HepG2 (cell line): ENCODE data around the gene RCOR3. TPM values are rescaled to one million over a fixed set of nuclear protein-coding genes. Genes with fewer than 3 reads are reported as not detected.

ENCODE experiments used
- ATAC-seq: fragments of 200-7000 bp; cut with Tn5 transposase; 3 replicates; pipeline ENCODE4 v1.9.1; 2020; ENCODE audit warnings: mild to moderate bottlenecking, moderate library complexity
- BruUV-seq: library from RNA; stranded (reverse); fragments of 400-500 nt; replicated peaks from 2 replicates; lab custom pipeline; 2021; lab: Mats Ljungman, UMichigan
- CTCF ChIA-PET: fragments of 300-600 bp; formaldehyde crosslinking; extraction: SDS; loops from one replicate; lab custom pipeline; 2021; ENCODE audit warnings: low total read pairs, inconsistent platforms, low intra/inter-chr PET ratio; lab: Yijun Ruan, JAX
- POLR2A ChIA-PET: fragments of 350-600 bp; sonication (Branson Sonifier 250); formaldehyde crosslinking; loops from one replicate; lab custom pipeline; 2020; ENCODE audit warnings: antibody characterized with exemption, inconsistent platforms; lab: Yijun Ruan, JAX
- DNase-seq: peaks from one replicate; pipeline ENCODE4 v3.0.0-alpha.2; 2015; ENCODE audit warnings: low spot score
- FAIRE-seq: peaks from 3 replicates; lab custom pipeline; 2011; peaks lifted over from hg19 to GRCh38; lab: Jason Lieb, UNC
- H2AFZ ChIP-seq: one replicate; pipeline ENCODE4 v1.6.1; 2011; ENCODE audit warnings: low read length, inconsistent platforms
- H3K27ac ChIP-seq: fragments of 300-600 bp; 3 replicates; pipeline ENCODE4 v1.8.0; 2011; ENCODE audit warnings: mixed run types, mild to moderate bottlenecking, mixed read lengths, low read length, inconsistent platforms; ENCODE audit not compliant: insufficient read depth; ENCODE audit errors: extremely low read length
- H3K27me3 ChIP-seq, 2 experiments: fragments of 200-600 bp in 1 of 2; 2 replicates in 1 of 2; 3 replicates in 1 of 2; pipeline versions ENCODE4 v1.6.0 to v1.8.0; 2011; ENCODE audit warnings: low read length in 2 of 2, mild to moderate bottlenecking in 2 of 2, moderate library complexity in 2 of 2, inconsistent platforms in 1 of 2; ENCODE audit not compliant: insufficient read depth in 2 of 2, control insufficient read depth in 1 of 2
- H3K36me3 ChIP-seq, 2 experiments: fragments of 200-600 bp in 1 of 2; replicated peaks in 1 of 2; 2 replicates in 1 of 2; 3 replicates in 1 of 2; pipeline versions ENCODE4 v1.5.1 to v1.8.0; 2011; ENCODE audit warnings: low read length in 2 of 2, inconsistent platforms in 1 of 2; ENCODE audit not compliant: insufficient read depth in 2 of 2, control insufficient read depth in 1 of 2
- H3K4me1 ChIP-seq: 2 replicates; pipeline ENCODE4 v1.5.1; 2012; ENCODE audit warnings: low read length, inconsistent platforms; ENCODE audit not compliant: insufficient read depth
- H3K4me2 ChIP-seq: 2 replicates; pipeline ENCODE4 v1.6.0; 2011; ENCODE audit warnings: low read depth, low read length, inconsistent platforms
- H3K4me3 ChIP-seq, 3 experiments: fragments of 200-600 bp in 1 of 3; sonication (generic), shearing (Covaris generic) in 1 of 3; replicated peaks in 1 of 3; 2 replicates each; pipeline ENCODE4 v1.5.1; 2011 to 2016; ENCODE audit warnings: low read length in 3 of 3, inconsistent platforms in 2 of 3, low read depth in 2 of 3, mild to moderate bottlenecking in 2 of 3, control low read depth in 1 of 3, mixed read lengths in 1 of 3; ENCODE audit not compliant: insufficient read depth in 1 of 3
- H3K79me2 ChIP-seq: one replicate; pipeline ENCODE4 v1.6.1; 2011; ENCODE audit warnings: low read length, inconsistent platforms; ENCODE audit not compliant: insufficient read depth
- H3K9ac ChIP-seq: 2 replicates; pipeline ENCODE4 v1.6.0; 2011; ENCODE audit warnings: mild to moderate bottlenecking, low read depth, low read length, inconsistent platforms; ENCODE audit not compliant: insufficient read depth
- H3K9me3 ChIP-seq: 2 replicates; pipeline ENCODE4 v1.5.1; 2012; ENCODE audit warnings: mild to moderate bottlenecking, low read length
- H4K20me1 ChIP-seq: 2 replicates; pipeline ENCODE4 v1.6.0; 2011; ENCODE audit warnings: inconsistent platforms, mild to moderate bottlenecking, low read length, moderate library complexity; ENCODE audit not compliant: insufficient read depth
- CC2D1A ChIP-seq: sonication (generic); formaldehyde crosslinking; IDR thresholded peaks from 2 replicates; pipeline ENCODE4 v1.8.1; 2023; ENCODE audit warnings: mild to moderate bottlenecking, missing genetic modification reagents
- FLYWCH1 ChIP-seq: sonication (generic); formaldehyde crosslinking; IDR thresholded peaks from 2 replicates; pipeline ENCODE4 v1.8.1; 2023; ENCODE audit warnings: mild to moderate bottlenecking, missing genetic modification reagents
- HNF4A ChIP-seq: sonication (generic); formaldehyde crosslinking; IDR thresholded peaks from 2 replicates; pipeline ENCODE4 v1.4.0; 2020; ENCODE audit warnings: missing genetic modification reagents
- JARID2 ChIP-seq: sonication (generic); formaldehyde crosslinking; IDR thresholded peaks from 2 replicates; pipeline ENCODE4 v1.8.1; 2023; ENCODE audit warnings: missing genetic modification reagents, inconsistent platforms; ENCODE audit not compliant: insufficient replicate concordance
- POLR2AphosphoS5 ChIP-seq: IDR thresholded peaks from 2 replicates; pipeline ENCODE4 v1.6.1; 2012; ENCODE audit warnings: low read depth, low read length
- SNAPC2 ChIP-seq: sonication (generic); formaldehyde crosslinking; IDR thresholded peaks from 2 replicates; pipeline ENCODE4 v1.8.1; 2022; ENCODE audit warnings: mild to moderate bottlenecking, missing genetic modification reagents
- SRSF1 ChIP-seq: fragments of 200-400 bp; formaldehyde crosslinking; optimal IDR thresholded peaks from 2 replicates; pipeline ENCODE3; 2017; ENCODE audit warnings: mild to moderate bottlenecking, low read depth, low read length, moderate library complexity
- TMF1 ChIP-seq: sonication (generic); formaldehyde crosslinking; IDR thresholded peaks from 2 replicates; pipeline ENCODE4 v1.8.1; 2022; ENCODE audit warnings: low read depth, missing genetic modification reagents
- ZFP36 ChIP-seq: fragments of 150-350 bp; IDR thresholded peaks from 2 replicates; pipeline ENCODE4 v1.6.1; 2018; ENCODE audit warnings: borderline replicate concordance, low read length, low read depth; ENCODE audit not compliant: partially characterized antibody
- ZFP36L2 ChIP-seq: sonication (generic); formaldehyde crosslinking; IDR thresholded peaks from 2 replicates; pipeline ENCODE4 v1.4.0; 2020; ENCODE audit warnings: missing genetic modification reagents
- ZNF12 ChIP-seq: sonication (generic); formaldehyde crosslinking; IDR thresholded peaks from 2 replicates; pipeline ENCODE4 v1.5.0; 2020; ENCODE audit warnings: missing genetic modification reagents
- ZNF124 ChIP-seq: sonication (generic); formaldehyde crosslinking; IDR thresholded peaks from 2 replicates; pipeline ENCODE4 v1.4.0; 2020; ENCODE audit warnings: missing genetic modification reagents
- ZNF33A ChIP-seq: sonication (generic); formaldehyde crosslinking; IDR thresholded peaks from 2 replicates; pipeline ENCODE4 v1.5.1; 2020; ENCODE audit warnings: missing genetic modification reagents, mild to moderate bottlenecking, moderate library complexity, borderline replicate concordance
- ZNF558 ChIP-seq: sonication (generic); formaldehyde crosslinking; IDR thresholded peaks from 2 replicates; pipeline ENCODE4 v1.9.0; 2022; ENCODE audit warnings: mild to moderate bottlenecking, missing genetic modification reagents, borderline replicate concordance
- ZNF562 ChIP-seq: sonication (generic); formaldehyde crosslinking; IDR thresholded peaks from 2 replicates; pipeline ENCODE4 v1.8.0; 2022; ENCODE audit warnings: missing genetic modification reagents, borderline replicate concordance
- ZNF75D ChIP-seq: sonication (generic); formaldehyde crosslinking; IDR thresholded peaks from 2 replicates; pipeline ENCODE4 v1.8.1; 2023; ENCODE audit warnings: missing genetic modification reagents, mild to moderate bottlenecking, borderline replicate concordance
- ZNF839 ChIP-seq: sonication (generic); formaldehyde crosslinking; IDR thresholded peaks from 2 replicates; pipeline ENCODE4 v1.4.0; 2020; ENCODE audit warnings: missing genetic modification reagents, mild to moderate bottlenecking, borderline replicate concordance
- WGBS: methylation state at CpG from one replicate; pipeline ENCODE4 v1.1.6; 2017; ENCODE audit warnings: low lambda C conversion rate; 5-methylcytosine and 5-hydroxymethylcytosine counted together
- in situ Hi-C: cut with HindIII; loops from 2 replicates; pipeline ENCODE4 v1.10.0; 2017; ENCODE audit warnings: low pct_unique_long_range_greater_than_20kb; ENCODE audit not compliant: extremely low pct_ligation_motif_present
- intact Hi-C: fragments of 100-400 bp; cut with micrococcal nuclease; formaldehyde crosslinking; loops from one replicate; pipeline ENCODE4 v1.10.0; 2022; ENCODE audit not compliant: unreplicated experiment
- polyA plus RNA-seq, 8 experiments: library from polyadenylated mRNA; depleted of rRNA in 3 of 8; stranded (reverse) in 7 of 8; unstranded in 1 of 8; fragments of >200 nt; fragmentation: Illumina TruSeq in 4 of 8; extraction: Trizol in 4 of 8; gene quantifications; 2 replicates each; pipeline versions ENCODE4 v1.2.1 to v1.2.3, GENCODE V29; 2011 to 2016; ENCODE audit warnings: low read depth in 4 of 8, missing spikeins in 1 of 8, mixed read lengths in 1 of 8; ENCODE audit not compliant: insufficient read depth in 1 of 8
- total RNA-seq, 5 experiments: library from RNA; depleted of rRNA; stranded (reverse); fragments of >200 nt; fragmentation: Illumina TruSeq; extraction: Trizol; gene quantifications; 2 replicates each; pipeline ENCODE4 v1.2.3, GENCODE V29; 2016; ENCODE audit warnings: low read depth in 1 of 5
- TF ChIP-seq, protein P1 (sequence below): sonication (generic); formaldehyde crosslinking; IDR thresholded peaks from 2 replicates; pipeline ENCODE4 v1.8.1; 2023; ENCODE audit warnings: mild to moderate bottlenecking, missing genetic modification reagents
- TF ChIP-seq, protein P2 (sequence below): sonication (generic); formaldehyde crosslinking; IDR thresholded peaks from 2 replicates; pipeline ENCODE4 v1.4.0; 2020; ENCODE audit warnings: missing genetic modification reagents
- TF ChIP-seq, protein P3 (sequence below): IDR thresholded peaks from 2 replicates; pipeline ENCODE4 v1.6.1; 2018; ENCODE audit warnings: missing genetic modification reagents

The RCOR3 gene
- total and polyA plus RNA-seq, 2 of the 13 experiments (the other 11 are each of a cell fraction or from before 2014, with no cell fraction given) = 16.8 to 31.6 TPM

DNA sequence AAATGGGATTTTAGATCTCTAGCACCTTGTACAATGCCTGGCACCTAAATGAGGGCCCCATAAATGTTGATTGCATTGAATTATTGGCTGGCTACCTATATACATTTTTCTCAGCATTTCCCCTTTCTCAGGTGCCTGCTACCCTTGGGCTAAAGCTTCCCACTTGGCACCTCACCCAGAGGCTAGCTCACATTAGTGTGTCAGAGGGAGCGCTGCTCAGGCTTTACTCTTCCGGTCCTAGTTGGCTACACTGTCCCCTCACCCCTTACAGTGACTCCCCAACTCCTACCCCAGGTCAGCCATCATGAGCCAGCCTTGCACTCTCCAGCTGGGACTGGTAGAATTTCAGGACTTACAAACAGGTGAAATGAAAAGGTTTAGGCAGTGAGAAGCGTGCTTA, 77.0 kb downstream of the RCOR3 start:
- Histone ChIP-seq H3K4me1 (no peaks in the 10 kb centered on the region), H4K20me1 (no peaks in the 10 kb centered on the region), H3K79me2 (no peaks in the 10 kb centered on the region), H3K9ac (no peak overlapping the region), H3K27me3 (no peaks in the 10 kb centered on the region), H3K27ac (no peak overlapping the region), H3K4me2 (no peak overlapping the region), H2AFZ (no peak overlapping the region), H3K9me3 (no peaks in the 10 kb centered on the region), H3K4me3 (no peak overlapping the region), H3K36me3 (no peaks in the 10 kb centered on the region)
- ChIA-PET CTCF (no interaction called here), POLR2A (no interaction called here)
- WGBS = 77% methylated on average over 3 of the region's 3 CpGs
- FAIRE-seq (no peak), DNase-seq (no peak), ATAC-seq (no peak)
- intact Hi-C loops (no loop called here), in situ Hi-C loops (no loop called here)
- TF ChIP-seq, protein P1, sequence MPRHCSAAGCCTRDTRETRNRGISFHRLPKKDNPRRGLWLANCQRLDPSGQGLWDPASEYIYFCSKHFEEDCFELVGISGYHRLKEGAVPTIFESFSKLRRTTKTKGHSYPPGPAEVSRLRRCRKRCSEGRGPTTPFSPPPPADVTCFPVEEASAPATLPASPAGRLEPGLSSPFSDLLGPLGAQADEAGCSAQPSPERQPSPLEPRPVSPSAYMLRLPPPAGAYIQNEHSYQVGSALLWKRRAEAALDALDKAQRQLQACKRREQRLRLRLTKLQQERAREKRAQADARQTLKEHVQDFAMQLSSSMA (CRISPR knock-in tag) = no peak
- TF ChIP-seq SNAPC2 (CRISPR knock-in tag) (no peak), TMF1 (CRISPR knock-in tag) (no peak), ZNF124 (no peak), ZNF562 (CRISPR knock-in tag) (no peak), JARID2 (no peak), FLYWCH1 (CRISPR knock-in tag) (no peak), ZNF33A (CRISPR knock-in tag) (no peak), ZFP36L2 (CRISPR knock-in tag) (no peak), ZNF12 (CRISPR knock-in tag) (no peak), POLR2AphosphoS5 (no peak), HNF4A (CRISPR knock-in tag) (no peak), SRSF1 (no peak), CC2D1A (no peak), ZNF558 (CRISPR knock-in tag) (no peak), ZNF839 (CRISPR knock-in tag) (no peak), ZNF75D (no peak), ZFP36 (no peak)
- TF ChIP-seq, protein P2, sequence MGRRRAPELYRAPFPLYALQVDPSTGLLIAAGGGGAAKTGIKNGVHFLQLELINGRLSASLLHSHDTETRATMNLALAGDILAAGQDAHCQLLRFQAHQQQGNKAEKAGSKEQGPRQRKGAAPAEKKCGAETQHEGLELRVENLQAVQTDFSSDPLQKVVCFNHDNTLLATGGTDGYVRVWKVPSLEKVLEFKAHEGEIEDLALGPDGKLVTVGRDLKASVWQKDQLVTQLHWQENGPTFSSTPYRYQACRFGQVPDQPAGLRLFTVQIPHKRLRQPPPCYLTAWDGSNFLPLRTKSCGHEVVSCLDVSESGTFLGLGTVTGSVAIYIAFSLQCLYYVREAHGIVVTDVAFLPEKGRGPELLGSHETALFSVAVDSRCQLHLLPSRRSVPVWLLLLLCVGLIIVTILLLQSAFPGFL = no peak
- TF ChIP-seq, protein P3, sequence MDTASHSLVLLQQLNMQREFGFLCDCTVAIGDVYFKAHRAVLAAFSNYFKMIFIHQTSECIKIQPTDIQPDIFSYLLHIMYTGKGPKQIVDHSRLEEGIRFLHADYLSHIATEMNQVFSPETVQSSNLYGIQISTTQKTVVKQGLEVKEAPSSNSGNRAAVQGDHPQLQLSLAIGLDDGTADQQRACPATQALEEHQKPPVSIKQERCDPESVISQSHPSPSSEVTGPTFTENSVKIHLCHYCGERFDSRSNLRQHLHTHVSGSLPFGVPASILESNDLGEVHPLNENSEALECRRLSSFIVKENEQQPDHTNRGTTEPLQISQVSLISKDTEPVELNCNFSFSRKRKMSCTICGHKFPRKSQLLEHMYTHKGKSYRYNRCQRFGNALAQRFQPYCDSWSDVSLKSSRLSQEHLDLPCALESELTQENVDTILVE (CRISPR knock-in tag) = no peak
- BruUV-seq = no TSS peak
